Measurements from ENCODE around the gene CALML5.

CALML5 gene

DNA sequence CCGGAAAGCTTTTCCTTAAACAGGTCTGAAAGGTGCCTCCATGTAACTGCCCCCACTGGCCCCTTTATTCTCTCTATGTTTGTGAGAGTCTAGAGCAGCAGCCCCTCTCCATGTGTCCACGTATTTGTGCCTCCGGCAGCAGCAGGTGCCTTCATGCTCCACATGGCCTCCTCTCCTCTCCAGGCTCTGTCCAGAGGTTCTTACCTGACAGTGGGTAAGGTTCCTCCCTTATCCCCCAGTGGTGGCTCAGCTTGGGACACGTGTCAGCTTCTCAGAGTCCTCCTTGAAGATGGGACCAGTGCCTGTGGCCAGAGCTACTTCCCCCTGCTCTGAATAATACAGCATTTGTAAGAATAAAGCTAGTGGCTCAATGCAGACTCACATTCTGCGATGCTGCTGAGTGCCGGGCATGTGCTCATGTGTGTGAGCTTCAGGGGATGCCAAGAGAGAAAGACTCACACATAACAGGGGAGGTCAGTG, 33.3 kb upstream of the CALML5 start:
- no peak for DNase-seq

DNA sequence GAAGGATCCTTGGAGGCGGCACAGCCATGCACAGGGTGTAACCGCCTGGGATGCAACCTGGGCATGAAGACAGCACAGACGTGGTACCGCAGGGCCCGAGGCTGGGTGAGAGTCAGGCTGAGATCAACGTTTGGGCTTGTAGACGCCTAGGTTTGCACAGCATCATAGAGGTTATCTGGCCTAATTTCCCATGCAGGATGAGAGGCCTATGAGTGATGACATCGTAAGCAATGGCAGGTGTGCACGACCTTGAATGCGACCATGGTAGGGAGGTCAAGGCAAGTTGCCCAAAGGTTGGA, 32.9 kb upstream of the CALML5 start:
- DNase-seq = no peak

DNA sequence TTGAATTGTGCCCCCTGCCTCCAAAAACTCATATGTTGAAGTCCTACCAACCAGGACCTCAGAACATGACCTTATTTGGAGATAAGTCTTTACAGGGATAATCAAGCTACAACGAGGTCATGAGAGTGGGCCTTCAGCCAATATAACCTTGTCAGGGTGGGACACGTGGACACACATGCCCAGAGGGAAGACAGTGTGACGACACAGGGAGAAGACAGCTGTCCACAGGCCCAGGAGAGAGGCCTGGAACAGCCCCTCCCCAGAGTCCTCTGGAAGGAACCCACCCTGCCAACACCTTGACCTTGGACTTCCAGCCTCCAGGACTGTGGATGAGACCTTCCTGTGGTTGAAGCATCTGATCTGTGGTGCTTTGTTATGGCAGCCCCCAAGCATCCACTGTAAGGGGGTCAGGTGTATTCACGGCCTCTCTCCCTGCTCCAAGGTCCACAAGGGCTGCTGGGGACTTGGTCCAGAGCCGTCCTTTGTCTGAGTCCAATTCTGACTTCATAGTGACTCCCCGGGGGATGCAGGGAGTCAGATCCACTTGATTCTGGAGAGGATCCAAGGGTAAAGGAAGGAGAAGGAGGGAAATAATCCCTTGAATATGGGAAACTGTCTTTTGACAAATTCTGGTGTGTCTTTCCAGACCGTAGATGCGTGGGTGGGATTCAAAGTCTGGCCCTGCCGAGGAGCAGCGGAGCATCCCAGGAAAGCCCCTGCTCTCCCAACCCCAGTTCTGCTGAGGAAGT, 32.4 kb upstream of the CALML5 start:
- no peak for DNase-seq

DNA sequence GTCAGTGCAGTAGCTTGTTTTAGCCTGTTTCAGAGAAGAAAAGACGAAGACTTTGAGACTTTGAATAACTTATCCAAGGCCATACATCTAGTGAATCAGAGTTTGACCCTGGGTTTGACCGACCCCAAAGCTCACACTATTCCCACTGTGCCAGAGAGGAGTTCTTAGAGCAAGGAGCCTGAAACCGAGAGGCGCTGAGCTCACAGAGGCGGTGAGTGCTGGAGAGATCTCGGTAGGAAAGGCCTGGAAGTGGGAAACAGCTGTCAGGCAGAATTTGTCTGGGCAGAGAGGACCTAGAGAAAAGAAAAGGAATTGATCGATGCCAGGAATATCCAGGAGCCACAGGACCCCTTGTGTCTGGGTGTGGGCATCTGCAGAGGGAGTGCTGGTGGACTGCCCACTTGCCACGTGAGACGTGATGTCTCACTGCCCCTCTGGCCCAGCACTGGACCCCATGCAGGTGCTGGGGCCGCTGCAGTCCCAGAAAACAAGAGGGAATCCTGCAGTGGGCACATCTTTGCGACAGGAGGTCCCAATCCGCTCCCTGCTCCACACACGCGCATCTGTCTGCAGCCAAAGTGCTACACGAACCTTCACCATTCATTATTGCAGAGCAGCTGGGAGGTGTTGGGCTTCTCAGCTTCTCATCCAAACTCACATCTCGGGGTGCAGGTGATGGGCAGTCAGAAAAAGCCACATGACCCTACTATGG, 31.6 kb upstream of the CALML5 start:
- DNase-seq = no peak

DNA sequence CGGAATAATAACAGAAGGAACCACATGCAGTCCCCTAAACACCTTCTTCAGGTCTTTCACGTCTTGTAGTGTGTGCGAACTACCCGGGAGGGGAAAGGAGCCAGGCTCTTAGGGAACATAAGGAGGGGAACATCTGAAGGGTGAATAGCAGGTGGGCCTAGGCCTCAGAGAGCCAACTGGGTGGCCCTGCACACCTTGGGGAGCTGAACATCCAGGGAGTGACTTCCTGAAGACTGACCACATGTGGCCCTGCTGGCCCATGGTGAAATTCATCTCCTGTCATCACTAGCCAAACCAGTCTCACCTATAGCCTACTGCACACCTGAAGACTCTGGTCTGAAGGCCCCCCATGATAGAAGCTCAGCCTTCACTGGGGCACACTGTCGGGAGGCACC, 31.0 kb upstream of the CALML5 start:
- DNase-seq = no peak

DNA sequence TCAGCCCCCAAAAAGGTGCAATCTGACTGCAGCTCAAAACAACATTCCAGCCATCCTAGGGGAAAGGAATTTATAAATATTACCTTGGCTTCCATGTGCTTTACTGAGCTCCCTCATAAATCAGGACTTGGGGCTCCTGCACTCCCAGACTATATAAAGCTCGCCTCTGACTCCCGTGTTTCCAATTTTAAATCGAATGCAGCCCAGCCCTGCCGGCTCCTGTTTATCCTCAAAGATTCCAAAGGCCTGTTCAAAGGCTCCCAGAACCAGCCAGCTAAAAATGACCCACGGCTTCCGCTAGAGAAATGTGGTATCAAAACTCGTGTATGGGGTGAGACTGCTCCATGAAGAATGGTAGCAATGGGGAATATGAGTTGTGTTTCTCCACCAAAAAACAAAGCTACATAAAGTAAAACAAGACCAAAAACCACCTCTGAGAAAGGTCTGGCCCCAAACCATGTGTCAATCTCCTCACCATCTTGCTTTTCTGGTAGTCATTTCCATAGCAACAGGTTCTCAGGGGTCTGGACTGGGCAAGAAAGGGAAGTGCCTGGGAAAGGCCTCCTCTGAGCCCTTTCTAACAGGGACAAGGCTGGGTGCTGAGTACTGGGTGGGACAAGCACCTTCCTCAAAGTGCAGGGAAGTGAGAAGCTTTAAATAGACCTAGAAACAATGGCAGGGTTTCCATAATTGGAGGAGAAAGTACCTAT, 30.5 kb upstream of the CALML5 start:
- no peak for DNase-seq

DNA sequence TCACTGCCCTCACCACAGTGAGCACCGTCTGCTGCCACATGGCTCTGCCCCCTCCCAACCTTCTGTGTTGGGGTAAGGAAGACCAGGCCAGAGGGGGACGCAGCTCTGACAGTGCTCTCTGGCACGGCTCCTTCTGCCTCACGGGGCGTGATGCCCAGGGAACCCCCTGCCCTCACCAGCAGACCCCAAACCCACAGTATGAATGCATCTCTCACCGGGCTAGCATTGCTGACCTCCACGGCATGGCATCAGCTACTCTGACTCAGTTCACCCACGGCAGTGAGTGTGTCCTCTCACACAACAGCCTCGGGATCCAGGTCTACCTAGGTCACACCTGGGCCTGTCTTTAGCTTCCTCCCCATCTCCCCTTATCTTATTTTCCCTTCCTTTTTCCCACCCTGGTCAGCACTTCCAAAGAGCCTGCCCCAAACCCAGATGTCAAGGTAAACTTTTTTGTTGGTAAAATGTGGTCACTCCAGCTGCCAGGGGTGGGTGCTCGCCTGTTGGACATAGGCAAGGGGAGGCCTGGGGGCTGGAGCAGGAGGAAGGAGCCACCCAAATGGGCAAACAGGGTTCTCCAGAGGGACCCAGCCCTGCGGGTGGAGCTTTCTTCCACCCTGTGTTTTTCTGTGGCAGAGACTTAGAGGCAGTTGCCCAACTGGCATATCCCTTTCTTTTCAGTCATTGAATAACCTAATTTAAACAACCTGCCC, 29.8 kb upstream of the CALML5 start:
- no peak for DNase-seq

DNA sequence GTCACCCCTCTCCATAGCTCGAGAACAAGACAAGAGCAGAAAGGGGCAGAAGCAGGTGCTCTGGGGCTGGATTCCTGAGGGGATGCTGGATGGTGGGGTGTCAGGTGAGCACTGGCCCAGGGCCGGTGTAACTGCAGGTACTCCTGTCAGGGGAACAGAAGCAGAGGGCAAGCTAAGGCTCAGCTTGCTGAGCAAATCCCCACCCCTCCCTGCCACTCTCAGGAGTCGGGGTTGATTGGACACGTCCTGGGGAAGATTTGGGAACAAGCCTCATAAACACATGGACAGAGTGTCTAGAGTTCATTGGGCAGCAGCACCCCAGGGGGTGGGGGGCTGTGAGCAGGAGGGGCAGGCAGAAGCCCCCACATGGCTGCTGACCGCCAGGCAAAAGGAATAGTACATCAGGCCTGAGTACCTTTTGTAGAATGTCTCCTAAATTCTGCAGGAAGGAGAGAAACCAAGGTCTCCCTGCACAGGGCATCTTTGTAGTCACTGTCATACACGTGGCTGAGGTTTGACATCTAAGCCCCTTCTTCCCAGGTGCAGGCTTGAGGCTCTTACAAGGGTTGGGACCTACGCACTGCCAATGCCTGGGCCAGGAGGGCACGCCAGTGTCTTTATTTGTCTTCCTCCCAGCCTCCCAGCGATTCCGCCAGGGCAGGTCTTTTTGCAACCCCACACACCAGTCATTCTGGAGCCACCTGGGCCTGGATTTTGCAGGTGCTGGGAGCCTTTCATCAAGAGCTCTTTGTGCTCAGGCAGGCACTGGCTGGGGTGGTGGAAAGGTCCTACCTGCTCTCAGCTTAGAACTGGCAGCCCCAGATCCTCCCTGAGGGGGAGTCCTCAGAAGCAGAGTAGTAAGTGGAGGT, 28.2 kb upstream of the CALML5 start:
- no peak for DNase-seq

DNA sequence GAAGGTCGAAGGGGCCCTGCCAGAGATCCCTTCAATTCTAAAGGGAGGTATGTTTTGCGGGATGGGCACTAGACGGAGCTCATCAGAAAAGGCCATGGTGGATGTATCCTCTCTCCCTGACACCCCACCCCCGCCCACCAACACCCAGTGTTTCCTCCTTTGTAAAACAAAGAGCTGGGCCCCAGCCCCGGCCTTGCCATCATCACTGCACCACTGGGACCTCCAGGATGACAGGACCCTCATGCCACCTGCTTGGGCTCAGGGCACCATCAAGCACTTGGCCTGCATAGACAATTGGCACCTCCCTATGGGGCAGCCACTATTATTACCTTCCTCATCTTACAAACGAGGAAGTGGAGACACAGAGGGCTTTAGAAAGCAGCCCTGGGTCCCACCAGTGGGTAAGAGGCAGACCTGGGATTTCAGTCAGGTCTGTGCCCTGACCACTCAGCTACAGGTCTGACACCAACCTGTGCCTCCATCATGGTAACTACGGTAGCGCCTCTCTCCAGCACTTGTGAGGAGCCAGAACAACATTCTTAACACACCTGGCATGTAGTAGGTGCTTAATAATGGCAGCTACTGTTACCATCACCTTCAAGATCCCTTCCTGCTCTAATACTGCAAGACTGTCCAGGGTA, 27.4 kb upstream of the CALML5 start:
- no peak for DNase-seq

DNA sequence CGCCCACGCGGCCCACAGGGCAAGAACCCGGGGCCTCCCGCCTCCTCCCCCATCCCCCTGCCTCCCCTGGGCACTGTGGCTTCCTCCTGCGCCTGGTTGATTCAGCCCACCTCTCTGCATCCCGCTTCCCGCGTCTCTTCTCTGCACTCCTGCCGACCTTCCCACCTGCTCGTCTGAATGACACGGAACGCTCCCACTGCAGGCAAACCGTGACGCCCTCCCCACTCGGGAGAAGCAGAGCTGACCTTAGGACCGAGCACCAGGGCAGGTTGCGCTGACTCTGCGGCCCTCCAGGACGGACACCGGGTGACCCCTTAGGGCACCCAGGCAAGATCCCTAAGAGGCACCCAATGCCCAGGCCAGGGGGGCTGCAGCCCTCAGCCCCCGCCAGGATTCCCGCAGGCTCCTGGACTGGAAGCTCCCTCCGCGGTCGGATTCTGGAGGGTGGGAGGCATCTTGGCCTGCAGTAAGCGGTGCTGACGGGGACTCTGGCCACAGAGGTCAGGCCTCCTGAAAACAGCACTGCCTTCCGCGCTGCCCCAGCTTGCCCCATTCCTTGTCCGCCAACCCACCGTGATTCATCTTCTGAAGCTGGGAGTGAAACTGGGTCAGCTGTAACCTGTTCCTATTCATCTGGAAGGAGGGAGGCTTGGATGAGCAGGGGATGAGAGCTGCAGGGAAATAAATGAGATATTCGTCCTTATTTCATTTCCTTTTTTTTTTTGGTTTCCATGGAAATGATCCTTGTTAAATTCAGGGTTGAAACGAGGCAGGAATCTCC, 26.4 kb upstream of the CALML5 start:
- DNase-seq = no peak

DNA sequence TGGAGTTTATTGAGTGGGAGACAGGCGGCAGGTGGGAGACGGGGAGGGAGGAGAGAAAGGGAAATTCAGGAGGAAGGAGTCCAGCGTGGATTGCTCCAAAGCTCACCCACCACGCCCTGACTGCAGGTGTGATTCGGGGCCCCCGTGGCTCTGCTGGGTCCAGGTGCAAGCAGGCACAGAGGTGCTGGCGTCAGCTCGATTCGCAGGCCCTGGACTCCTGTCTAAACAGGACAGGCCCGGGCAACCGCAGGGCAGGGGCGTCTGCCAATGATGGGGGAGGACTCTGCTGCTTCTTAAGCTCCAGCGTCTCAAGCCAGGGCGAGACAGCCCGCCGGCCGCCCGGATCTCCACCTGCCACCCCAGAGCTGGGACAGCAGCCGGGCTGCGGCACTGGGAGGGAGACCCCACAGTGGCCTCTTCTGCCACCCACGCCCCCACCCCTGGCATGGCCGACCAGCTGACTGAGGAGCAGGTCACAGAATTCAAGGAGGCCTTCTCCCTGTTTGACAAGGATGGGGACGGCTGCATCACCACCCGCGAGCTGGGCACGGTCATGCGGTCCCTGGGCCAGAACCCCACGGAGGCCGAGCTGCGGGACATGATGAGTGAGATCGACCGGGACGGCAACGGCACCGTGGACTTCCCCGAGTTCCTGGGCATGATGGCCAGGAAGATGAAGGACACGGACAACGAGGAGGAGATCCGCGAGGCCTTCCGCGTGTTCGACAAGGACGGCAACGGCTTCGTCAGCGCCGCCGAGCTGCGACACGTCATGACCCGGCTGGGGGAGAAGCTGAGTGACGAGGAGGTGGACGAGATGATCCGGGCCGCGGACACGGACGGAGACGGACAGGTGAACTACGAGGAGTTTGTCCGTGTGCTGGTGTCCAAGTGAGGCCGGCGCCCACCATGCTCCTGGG, 25.5 kb upstream of the CALML5 start, which contains the start of gene CALML3:
CALML3 (plus strand) TSS at position 321 of the 920 bp plus-strand sequence; CDS start at position 446, 125 bp downstream.
- DNase-seq = no peak

DNA sequence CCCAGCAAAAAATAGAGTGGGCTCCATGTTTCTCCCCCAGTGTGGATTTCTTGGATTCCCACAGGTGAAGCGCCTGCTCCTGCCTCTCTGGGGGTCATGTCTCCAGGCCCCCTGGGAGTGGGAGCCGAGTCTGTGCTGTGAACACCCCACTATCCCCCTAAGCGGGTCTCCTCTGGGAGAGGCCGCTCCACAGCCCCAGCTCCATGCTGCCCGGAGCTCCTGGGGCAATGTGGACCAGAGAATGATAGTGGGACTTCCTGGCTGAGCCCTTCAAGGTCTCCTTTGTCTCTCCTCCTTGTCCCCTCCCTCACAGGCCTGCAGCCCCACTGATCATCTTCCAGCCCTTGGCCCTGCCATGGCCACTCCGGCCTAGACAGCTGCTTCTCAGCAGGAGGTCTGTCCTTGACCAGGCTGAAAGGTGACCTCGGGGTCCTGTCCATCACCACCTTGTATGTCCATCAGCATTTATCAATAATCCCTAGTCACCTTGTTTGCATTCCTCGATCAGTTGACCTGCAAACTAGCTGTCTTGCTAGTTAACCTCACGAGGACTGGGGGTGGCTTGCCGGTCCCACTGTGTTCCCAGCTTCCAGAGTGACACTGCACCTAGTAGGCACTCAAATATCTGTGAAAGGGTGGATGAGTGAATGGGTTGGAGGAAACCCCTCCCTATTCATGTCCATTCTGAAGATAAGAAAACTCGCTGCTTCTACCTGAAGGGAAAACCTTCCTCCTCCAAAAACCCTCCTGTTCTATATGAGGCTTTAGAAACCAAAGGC, 24.6 kb upstream of the CALML5 start:
- no peak for DNase-seq

DNA sequence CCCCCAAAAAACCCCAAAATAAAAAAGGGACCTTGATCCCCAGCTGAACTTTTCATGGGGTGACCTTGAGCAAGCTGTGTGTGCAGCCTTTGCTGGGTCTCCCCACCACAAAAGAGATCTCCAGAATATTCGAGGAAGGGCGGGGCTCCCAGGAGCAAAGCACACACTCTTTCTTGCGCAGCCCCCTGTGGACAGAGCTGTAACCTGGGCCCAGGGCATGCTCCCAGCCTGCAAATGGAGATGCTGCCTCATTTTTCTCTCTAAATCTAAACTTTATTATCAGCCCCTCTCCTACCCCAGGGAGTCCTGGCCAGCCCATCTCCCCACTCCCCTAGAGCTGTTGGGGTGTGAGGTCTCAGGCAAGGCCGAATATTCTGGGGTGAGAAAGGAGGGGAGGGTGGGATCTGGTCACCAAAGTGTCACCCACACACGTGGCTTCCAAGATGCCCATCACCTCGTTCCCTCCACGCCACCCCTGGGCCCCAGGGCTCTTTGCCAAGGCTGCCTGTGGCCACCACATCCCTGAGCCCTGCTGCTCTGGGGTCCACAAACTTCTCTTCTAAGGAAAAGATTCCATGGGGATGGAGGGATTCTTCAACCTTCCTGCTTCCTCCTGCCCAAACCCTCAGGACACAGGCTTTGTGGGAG, 23.7 kb upstream of the CALML5 start:
- DNase-seq = no peak

DNA sequence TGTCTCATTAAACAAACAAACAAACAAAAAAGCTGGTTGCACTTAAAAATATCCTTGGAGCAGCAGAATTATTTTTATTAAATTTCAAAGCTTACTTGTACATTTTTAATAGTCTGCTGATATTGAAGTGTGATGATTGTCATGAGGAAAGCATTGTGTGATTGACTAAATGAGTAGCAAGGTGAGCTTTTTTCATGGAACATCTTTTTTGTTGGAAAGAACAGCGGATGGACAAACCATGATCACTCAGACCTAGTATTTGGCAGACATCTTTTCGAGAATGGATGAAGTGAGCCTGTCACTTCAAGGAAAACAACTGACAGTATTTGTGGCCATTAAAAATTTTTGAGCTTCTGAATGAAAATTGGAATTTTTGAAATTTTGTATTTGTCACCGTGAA, 19.7 kb upstream of the CALML5 start:
- no peak for DNase-seq

DNA sequence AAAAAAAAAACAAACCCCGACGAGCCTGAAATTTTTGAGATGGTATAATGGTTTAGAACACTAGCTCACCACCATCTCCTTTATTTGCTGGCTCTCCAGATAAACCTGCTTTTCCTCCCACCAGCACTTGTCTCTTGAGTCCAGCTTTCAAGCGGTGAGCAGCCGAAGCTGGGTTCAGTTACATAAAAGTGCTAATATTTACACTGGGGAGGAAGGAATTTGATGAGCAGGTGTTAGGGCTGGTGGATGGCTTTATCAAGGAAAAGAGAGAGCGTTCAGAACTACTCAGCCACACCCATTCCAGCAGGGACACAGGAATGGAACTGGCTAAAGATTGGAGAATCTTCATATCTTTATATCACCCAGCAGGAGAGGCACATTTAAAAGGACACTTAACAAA, 18.8 kb upstream of the CALML5 start:
- DNase-seq = no peak

DNA sequence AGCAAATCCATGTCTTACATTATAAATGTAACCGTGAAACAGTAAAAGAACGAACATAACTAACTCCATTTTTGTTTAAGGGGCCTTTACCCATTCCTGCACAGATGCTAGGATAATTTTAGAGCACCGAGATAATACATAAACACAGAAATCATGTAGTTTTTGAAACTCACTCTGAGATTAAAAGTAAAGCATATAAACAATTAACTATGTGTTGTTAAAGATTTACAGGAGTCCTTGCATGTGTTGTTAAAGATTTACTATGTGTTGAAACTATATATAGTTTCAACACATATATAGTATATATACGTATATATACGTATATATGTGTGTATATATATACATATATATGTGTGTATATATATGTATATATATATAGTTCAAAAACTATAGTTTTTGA, 18.2 kb upstream of the CALML5 start:
- DNase-seq = no peak

DNA sequence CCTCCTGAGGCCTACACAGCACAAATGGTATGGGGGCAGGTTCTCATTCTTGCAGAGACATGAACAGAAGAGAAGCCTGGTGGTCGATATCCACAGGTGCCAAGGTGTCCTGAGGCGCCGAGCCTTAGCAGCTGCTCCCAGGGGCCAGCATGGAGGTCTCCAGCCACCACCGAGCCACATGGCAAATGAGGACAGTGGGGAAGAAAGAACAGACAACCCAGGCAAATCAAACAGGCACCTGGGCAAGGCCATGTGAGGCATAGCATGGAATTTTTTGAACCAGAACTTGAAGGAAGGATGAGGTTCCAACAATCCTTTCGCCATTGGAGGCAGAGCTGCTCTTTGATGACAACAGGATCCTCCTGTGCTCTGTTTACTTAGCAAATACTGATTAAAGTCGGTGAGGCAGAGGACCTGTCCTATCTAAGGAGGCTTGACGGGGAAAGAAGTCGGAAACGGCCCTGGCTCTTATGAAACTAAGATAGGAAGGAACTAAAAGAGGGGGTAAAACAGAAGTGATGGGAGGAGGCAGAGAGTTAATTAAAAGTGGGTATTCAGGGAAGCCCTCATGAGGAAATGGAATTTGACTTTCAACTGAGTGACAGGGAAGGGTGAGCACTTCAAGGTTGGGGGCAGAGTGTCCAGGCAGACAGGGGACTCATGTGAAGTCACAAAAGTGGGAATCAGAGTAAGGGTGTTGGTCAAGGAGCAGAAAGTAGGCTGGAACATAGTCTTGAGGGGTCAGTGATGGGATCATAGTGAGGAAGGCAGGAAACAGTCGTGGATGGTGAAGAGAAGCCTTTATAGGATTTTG, 16.8 kb upstream of the CALML5 start:
- no peak for DNase-seq

Measured in stimulated activated CD4-positive, alpha-beta T cell treated with anti-CD3 and anti-CD28 coated beads, Interleukin-2, amount 100 ng/mL, for 48 hours (primary cell).